HepG2 (cell line): Measurements from ENCODE around the gene BSG. TPM values are rescaled to one million over a fixed set of nuclear protein-coding genes. Genes with fewer than 3 reads are reported as not detected.

ENCODE experiments used
- DMAP1 ChIP-seq: IDR thresholded peaks from 2 replicates; pipeline ENCODE4 v1.6.1; 2016
- FIP1L1 ChIP-seq: fragments of 200-400 bp; formaldehyde crosslinking; IDR thresholded peaks from 2 replicates; pipeline ENCODE4 v1.6.1; 2018; ENCODE audit warnings: low read depth, mild to moderate bottlenecking, low read length, moderate library complexity, borderline replicate concordance; ENCODE audit not compliant: insufficient read depth
- FOXO1 ChIP-seq: sonication (generic); formaldehyde crosslinking; IDR thresholded peaks from 2 replicates; pipeline ENCODE4 v1.4.0; 2020; ENCODE audit warnings: missing genetic modification reagents
- HES4 ChIP-seq: sonication (generic); formaldehyde crosslinking; IDR thresholded peaks from 2 replicates; pipeline ENCODE4 v1.9.0; 2021; ENCODE audit warnings: mild to moderate bottlenecking, missing genetic modification reagents, borderline replicate concordance
- MZF1 ChIP-seq: sonication (generic); formaldehyde crosslinking; IDR thresholded peaks from 2 replicates; pipeline ENCODE4 v1.8.1; 2023; ENCODE audit warnings: mild to moderate bottlenecking, missing genetic modification reagents, borderline replicate concordance
- NFE2 ChIP-seq: sonication (generic); formaldehyde crosslinking; IDR thresholded peaks from 2 replicates; pipeline ENCODE4 v1.4.0; 2020; ENCODE audit warnings: missing genetic modification reagents
- NONO ChIP-seq, 2 experiments: fragments of 450-650 bp in 1 of 2; sonication (generic) in 1 of 2; formaldehyde crosslinking in 1 of 2; IDR thresholded peaks in 1 of 2; conservative IDR thresholded peaks in 1 of 2; 2 replicates each; pipeline versions ENCODE4 v1.6.1 to v1.8.0; 2017 to 2022; ENCODE audit warnings: mild to moderate bottlenecking in 1 of 2, missing genetic modification reagents in 1 of 2, moderate library complexity in 1 of 2
- POLR2AphosphoS5 ChIP-seq: IDR thresholded peaks from 2 replicates; pipeline ENCODE4 v1.6.1; 2012; ENCODE audit warnings: low read depth, low read length
- RORA ChIP-seq: sonication (generic); formaldehyde crosslinking; IDR thresholded peaks from 2 replicates; pipeline ENCODE4 v1.5.0; 2020; ENCODE audit warnings: mild to moderate bottlenecking, missing genetic modification reagents, moderate library complexity
- SIN3A ChIP-seq: IDR thresholded peaks from 2 replicates; pipeline ENCODE4 v1.6.1; 2011; ENCODE audit warnings: low read depth, mild to moderate bottlenecking, control low read depth, low read length, borderline replicate concordance
- SMAD3 ChIP-seq: sonication (generic); formaldehyde crosslinking; IDR thresholded peaks from 2 replicates; pipeline ENCODE4 v1.4.0; 2020; ENCODE audit warnings: missing genetic modification reagents
- WIZ ChIP-seq: sonication (generic); formaldehyde crosslinking; IDR thresholded peaks from 2 replicates; pipeline ENCODE4 v1.5.1; 2020; ENCODE audit warnings: mild to moderate bottlenecking, missing genetic modification reagents
- ZBTB20 ChIP-seq: sonication (generic); formaldehyde crosslinking; IDR thresholded peaks from 2 replicates; pipeline ENCODE4 v1.8.1; 2023; ENCODE audit warnings: missing genetic modification reagents, low read depth, mild to moderate bottlenecking, borderline replicate concordance
- ZEB1 ChIP-seq: IDR thresholded peaks from 2 replicates; pipeline ENCODE4 v1.6.1; 2012; ENCODE audit warnings: mild to moderate bottlenecking, low read depth, inconsistent platforms; ENCODE audit not compliant: insufficient replicate concordance
- ZFP62 ChIP-seq: sonication (generic); formaldehyde crosslinking; IDR thresholded peaks from 2 replicates; pipeline ENCODE4 v1.4.0; 2020; ENCODE audit warnings: missing genetic modification reagents
- ZNF382 ChIP-seq: sonication (generic); formaldehyde crosslinking; IDR thresholded peaks from 2 replicates; pipeline ENCODE4 v1.5.0; 2020; ENCODE audit warnings: missing genetic modification reagents, mild to moderate bottlenecking, borderline replicate concordance
- ZNF550 ChIP-seq: sonication (generic); formaldehyde crosslinking; IDR thresholded peaks from 2 replicates; pipeline ENCODE4 v1.4.0; 2020; ENCODE audit warnings: mild to moderate bottlenecking, missing genetic modification reagents, borderline replicate concordance
- ZNF652 ChIP-seq: IDR thresholded peaks from 2 replicates; pipeline ENCODE4 v1.6.1; 2016; ENCODE audit warnings: low read depth, borderline replicate concordance
- ZNF672 ChIP-seq: sonication (generic); formaldehyde crosslinking; IDR thresholded peaks from 2 replicates; pipeline ENCODE4 v1.8.1; 2022; ENCODE audit warnings: missing genetic modification reagents
- polyA plus RNA-seq, 8 experiments: library from polyadenylated mRNA; depleted of rRNA in 3 of 8; stranded (reverse) in 7 of 8; unstranded in 1 of 8; fragments of >200 nt; fragmentation: Illumina TruSeq in 4 of 8; extraction: Trizol in 4 of 8; gene quantifications; 2 replicates each; pipeline versions ENCODE4 v1.2.1 to v1.2.3, GENCODE V29; 2011 to 2016; ENCODE audit warnings: low read depth in 4 of 8, missing spikeins in 1 of 8, mixed read lengths in 1 of 8; ENCODE audit not compliant: insufficient read depth in 1 of 8
- total RNA-seq, 5 experiments: library from RNA; depleted of rRNA; stranded (reverse); fragments of >200 nt; fragmentation: Illumina TruSeq; extraction: Trizol; gene quantifications; 2 replicates each; pipeline ENCODE4 v1.2.3, GENCODE V29; 2016; ENCODE audit warnings: low read depth in 1 of 5
- TF ChIP-seq, protein P1 (sequence below): fragments of 450-650 bp; IDR thresholded peaks from 2 replicates; pipeline ENCODE4 v1.6.1; 2017; ENCODE audit warnings: mild to moderate bottlenecking
- TF ChIP-seq, protein P2 (sequence below): conservative IDR thresholded peaks from 2 replicates; pipeline ENCODE4 v1.6.1; 2018; ENCODE audit warnings: missing genetic modification reagents
- TF ChIP-seq, protein P3 (sequence below): sonication (generic); formaldehyde crosslinking; IDR thresholded peaks from 2 replicates; pipeline ENCODE4 v1.4.0; 2020; ENCODE audit warnings: mild to moderate bottlenecking, low read depth, missing genetic modification reagents
- TF ChIP-seq, protein P4 (sequence below): IDR thresholded peaks from 2 replicates; pipeline ENCODE4 v1.6.1; 2016; ENCODE audit warnings: missing genetic modification reagents, missing compliant biosample characterization
- TF ChIP-seq, protein P5 (sequence below): IDR thresholded peaks from 2 replicates; pipeline ENCODE4 v1.6.1; 2016; ENCODE audit warnings: missing compliant biosample characterization, missing genetic modification reagents, borderline replicate concordance

BSG gene
- total and polyA plus RNA-seq, 2 of the 13 experiments (the other 11 are each of a cell fraction or from before 2014, with no cell fraction given) = 309 to 754 TPM

DNA sequence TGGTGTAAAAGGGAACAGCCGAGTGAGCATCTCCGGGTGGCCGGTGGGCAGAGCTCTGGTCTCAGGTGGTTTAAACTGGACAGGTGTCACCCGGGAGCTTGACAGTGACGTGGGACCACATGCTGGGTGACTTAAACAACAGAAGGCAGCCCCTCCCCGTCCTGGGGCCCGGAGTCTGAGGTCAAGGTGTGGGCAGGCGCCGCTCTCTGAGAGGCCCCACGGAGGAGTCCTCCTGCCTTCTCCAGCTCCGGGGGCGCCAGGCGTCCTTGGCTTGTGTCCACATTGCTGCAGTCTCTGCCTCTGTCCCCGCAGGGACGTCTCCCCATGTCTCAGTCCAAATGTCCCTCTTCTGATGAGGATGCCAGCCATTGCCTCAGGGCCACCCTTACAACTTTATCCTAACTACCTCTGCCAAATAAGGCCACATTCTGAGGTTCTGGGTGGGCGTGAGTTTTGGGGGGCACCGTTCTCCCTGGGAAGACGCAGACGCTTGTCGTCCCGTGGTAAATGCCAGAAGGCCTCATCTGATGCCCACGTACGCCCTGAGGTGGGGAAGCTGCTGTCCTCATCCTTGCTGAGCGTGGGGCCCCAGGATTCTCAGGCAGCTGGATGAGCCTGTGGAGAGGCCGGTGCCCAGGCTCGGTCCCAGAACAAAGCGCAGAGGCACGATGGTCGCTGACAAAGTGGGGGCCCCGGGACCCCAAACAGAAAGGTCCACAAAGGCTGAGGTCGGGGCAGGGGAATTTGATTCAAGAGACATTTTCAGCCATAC, 15.6 kb upstream of the BSG start (continued):
- TF ChIP-seq, protein P1, sequence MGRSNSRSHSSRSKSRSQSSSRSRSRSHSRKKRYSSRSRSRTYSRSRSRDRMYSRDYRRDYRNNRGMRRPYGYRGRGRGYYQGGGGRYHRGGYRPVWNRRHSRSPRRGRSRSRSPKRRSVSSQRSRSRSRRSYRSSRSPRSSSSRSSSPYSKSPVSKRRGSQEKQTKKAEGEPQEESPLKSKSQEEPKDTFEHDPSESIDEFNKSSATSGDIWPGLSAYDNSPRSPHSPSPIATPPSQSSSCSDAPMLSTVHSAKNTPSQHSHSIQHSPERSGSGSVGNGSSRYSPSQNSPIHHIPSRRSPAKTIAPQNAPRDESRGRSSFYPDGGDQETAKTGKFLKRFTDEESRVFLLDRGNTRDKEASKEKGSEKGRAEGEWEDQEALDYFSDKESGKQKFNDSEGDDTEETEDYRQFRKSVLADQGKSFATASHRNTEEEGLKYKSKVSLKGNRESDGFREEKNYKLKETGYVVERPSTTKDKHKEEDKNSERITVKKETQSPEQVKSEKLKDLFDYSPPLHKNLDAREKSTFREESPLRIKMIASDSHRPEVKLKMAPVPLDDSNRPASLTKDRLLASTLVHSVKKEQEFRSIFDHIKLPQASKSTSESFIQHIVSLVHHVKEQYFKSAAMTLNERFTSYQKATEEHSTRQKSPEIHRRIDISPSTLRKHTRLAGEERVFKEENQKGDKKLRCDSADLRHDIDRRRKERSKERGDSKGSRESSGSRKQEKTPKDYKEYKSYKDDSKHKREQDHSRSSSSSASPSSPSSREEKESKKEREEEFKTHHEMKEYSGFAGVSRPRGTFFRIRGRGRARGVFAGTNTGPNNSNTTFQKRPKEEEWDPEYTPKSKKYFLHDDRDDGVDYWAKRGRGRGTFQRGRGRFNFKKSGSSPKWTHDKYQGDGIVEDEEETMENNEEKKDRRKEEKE = no peak
- TF ChIP-seq NFE2 (no peak), FOXO1 (CRISPR knock-in tag) (no peak; the same call in 1 of the 2 replicates), SMAD3 (no peak), SIN3A (peak; percentile 24; the same call in 1 of the 2 replicates), POLR2AphosphoS5 (no peak), ZNF382 (no peak), ZEB1 (no peak), ZNF652 (CRISPR knock-in tag) (no peak), ZNF672 (no peak), ZBTB20 (CRISPR knock-in tag) (no peak), HES4 (CRISPR knock-in tag) (no peak), ZNF550 (CRISPR knock-in tag) (no peak), DMAP1 (CRISPR knock-in tag) (peak; percentile 33; the same call in 1 of the 2 replicates), WIZ (CRISPR knock-in tag) (peak; percentile 11; the same call in 1 of the 2 replicates), RORA (CRISPR knock-in tag) (no peak), MZF1 (CRISPR knock-in tag) (no peak), FIP1L1 (no peak), ZFP62 (CRISPR knock-in tag) (no peak), NONO (IDR thresholded peaks at IDR 0.05) (no peak), NONO (CRISPR knock-in tag; conservative IDR thresholded peaks at IDR 0.05) (no peak)
- TF ChIP-seq, protein P2, sequence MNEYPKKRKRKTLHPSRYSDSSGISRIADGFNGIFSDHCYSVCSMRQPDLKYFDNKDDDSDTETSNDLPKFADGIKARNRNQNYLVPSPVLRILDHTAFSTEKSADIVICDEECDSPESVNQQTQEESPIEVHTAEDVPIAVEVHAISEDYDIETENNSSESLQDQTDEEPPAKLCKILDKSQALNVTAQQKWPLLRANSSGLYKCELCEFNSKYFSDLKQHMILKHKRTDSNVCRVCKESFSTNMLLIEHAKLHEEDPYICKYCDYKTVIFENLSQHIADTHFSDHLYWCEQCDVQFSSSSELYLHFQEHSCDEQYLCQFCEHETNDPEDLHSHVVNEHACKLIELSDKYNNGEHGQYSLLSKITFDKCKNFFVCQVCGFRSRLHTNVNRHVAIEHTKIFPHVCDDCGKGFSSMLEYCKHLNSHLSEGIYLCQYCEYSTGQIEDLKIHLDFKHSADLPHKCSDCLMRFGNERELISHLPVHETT = 0 out of 2 replicates have a peak, but pooled peaks have one; percentile 20
- TF ChIP-seq, protein P3, sequence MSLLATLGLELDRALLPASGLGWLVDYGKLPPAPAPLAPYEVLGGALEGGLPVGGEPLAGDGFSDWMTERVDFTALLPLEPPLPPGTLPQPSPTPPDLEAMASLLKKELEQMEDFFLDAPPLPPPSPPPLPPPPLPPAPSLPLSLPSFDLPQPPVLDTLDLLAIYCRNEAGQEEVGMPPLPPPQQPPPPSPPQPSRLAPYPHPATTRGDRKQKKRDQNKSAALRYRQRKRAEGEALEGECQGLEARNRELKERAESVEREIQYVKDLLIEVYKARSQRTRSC (CRISPR knock-in tag) = no peak
- TF ChIP-seq, protein P4, sequence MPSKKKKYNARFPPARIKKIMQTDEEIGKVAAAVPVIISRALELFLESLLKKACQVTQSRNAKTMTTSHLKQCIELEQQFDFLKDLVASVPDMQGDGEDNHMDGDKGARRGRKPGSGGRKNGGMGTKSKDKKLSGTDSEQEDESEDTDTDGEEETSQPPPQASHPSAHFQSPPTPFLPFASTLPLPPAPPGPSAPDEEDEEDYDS (CRISPR knock-in tag) = no peak
- TF ChIP-seq, protein P5, sequence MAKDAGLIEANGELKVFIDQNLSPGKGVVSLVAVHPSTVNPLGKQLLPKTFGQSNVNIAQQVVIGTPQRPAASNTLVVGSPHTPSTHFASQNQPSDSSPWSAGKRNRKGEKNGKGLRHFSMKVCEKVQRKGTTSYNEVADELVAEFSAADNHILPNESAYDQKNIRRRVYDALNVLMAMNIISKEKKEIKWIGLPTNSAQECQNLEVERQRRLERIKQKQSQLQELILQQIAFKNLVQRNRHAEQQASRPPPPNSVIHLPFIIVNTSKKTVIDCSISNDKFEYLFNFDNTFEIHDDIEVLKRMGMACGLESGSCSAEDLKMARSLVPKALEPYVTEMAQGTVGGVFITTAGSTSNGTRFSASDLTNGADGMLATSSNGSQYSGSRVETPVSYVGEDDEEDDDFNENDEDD (CRISPR knock-in tag) = no peak
